ENCODE results near the gene GLIPR1.
"Not testable (repeated sequence)": the region's sequence is repeated elsewhere in the genome, so short reads cannot be mapped to it uniquely, and the experiment has no call there.

The GLIPR1 gene

DNA sequence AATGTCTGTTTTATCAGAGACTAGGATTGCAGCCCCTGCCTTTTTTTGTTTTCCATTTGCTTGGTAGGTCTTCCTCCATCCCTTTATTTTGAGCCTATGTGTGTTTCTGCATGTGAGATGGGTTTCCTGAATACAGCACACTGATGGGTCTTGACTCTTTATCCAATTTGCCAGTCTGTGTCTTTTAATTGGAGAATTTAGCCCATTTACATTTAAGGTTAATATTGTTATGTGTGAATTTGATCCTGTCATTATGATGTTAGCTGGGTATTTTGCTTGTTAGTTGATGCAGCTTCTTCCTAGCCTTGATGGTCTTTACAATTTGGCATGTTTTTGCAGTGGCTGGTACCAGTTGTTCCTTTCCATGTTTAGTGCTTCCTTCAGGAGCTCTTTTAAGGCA is 40.7 kb downstream of the GLIPR1 start:
- DNase-seq (ENCODE audit: low read depth in 2 of 2): not testable (repeated sequence)

DNA sequence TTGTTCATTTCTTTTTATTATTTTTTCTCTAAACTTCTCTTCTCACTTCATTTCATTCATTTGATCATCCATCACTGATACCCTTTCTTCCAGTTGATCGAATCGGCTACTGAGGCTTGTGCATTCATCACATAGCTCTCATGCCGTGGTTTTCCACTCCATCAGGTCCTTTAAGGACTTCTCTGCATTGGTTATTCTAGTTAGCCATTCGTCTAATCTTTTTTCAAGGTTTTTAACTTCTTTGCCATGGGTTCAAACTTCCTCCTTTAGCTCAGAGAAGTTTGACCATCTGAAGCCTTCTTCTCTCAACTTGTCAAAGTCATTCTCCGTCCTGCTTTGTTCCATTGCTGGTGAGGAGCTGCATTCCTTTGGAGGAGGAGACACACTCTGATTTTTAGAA is 41.6 kb downstream of the GLIPR1 start:
- DNase-seq (ENCODE audit: low read depth in 2 of 2): not testable (repeated sequence)

DNA sequence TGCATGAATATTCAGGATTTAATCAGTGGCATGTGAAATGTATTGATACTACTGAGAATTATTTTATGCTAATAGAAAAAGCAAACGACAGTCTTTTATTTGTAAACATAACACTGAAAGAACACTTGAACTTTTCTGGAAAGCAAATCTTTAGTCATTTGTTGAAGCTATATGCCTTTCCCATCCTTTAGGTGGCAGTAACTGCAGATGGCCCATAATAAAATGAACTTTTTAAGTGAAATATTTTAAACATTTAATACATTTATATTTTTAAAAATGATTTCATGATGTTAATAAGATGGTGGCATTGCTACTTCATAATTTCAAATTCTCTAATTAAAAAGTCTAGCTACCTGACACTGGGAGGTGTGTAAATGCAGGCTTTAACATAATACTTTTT is 44.7 kb downstream of the GLIPR1 start:
- DNase-seq (ENCODE audit: low read depth in 2 of 2): no peak

DNA sequence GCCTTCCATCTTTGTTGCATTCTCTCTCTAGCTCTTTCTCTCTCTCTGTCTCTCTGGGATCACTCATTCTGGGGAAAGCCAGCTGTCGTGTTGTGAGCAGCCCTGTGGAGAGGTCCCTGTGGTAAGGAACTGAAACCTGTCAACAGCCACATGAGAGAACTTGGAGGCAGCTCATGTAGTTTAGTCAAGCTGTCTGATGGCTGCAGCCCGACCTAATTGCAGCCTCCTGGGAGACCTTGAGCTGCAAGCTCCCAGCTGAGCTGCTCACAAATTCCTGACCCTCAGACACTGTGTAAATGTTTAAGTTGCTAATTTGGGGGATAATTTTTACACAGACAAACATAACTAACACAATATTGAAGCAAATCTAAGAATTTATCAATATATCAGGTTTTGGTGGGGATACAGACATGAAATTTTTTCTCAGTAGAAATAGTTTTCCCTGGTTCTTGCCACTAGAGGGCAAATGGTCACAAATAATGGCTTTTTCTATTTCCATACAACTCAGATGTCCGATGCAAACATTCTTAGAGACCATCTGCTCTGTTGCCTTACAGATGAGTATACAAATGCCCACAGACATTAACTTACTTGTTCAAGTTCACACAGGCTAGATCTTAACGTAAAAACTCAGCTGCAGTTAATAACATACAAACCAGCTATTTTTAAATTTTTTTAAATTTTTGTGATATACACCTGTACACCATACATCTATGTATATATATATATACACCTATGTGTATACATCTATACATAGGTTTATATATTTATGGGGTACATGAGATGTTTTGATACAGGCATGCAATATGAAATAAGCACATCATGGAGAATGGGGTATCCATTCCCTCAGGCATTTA is 46.3 kb downstream of the GLIPR1 start:
- no peak for DNase-seq (ENCODE audit: low read depth in 2 of 2)

DNA sequence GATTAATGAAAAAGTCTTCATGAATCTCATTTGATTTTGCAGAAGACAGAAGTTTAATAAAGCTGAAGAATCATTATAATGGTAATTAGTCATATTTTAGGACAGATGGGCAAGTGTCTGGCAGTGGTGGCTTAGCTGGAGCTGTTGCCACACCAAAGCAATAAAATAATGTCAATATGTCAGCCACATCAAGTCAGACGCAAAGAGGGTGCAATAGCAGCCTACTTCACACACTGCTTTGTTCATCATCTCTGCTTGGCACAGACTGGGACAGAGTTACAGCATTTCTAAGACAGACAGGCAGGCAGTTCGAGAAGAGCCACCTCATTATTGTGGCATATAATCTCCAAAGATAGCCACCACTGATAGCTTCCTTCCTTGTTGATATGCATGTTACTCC is 47.7 kb downstream of the GLIPR1 start:
- no peak for DNase-seq (ENCODE audit: low read depth in 2 of 2)

DNA sequence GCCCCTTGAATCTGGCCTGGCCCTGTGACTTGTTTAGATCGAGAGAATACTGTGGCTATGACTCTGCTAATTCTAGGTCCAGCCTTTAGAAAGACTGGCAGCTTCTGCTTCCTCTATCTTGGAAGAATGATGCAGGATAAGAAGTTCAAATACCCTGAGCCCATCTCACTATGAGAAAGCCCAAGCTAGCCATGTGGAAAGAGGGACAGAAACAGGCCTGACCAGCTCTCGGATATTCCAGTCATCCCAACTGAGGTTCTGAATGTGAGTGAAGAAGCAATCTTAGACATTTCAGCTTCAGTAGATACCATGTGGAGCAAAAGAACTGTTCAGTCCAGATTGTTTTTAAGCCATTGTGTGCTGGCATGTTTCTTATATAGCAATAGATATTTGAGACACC is 48.1 kb downstream of the GLIPR1 start:
- no peak for DNase-seq (ENCODE audit: low read depth in 2 of 2)

DNA sequence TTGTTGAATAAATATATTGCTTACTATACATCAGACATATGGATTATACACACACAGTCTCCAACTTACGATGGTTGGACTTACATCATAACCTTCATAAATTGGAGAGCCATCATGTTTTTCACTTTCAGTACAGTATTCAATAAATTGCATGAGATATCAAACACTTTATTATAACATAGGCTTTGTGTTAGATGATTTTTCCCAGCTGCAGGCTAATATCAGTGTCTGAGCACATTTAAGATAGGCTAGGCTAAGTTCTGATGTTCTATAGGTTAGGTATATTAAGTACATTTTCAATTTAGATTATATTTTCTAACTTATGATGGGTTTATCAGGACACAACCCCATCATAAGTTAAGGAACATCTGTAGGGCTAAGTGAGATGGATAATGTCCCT is 48.8 kb downstream of the GLIPR1 start:
- DNase-seq (ENCODE audit: low read depth in 2 of 2): no peak

DNA sequence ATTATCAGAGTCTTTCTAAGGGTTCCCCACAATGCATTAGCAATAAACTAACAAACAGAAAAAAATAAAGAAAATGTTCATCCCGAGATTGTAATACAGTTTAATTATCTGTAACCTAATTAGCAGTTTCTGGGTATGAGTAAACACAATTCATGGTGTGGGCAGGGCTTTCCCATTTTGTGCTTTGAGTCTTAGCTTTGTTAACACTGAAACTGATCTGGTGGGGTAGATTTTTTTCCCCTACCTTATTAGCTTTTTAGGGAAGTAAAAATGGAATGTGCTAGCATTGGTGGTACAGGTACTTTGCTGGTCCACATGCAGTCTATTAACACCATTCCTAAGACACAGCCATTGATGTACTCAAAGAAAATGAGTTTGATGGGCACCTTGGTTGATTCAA is 49.3 kb downstream of the GLIPR1 start:
- DNase-seq (ENCODE audit: low read depth in 2 of 2): no peak

DNA sequence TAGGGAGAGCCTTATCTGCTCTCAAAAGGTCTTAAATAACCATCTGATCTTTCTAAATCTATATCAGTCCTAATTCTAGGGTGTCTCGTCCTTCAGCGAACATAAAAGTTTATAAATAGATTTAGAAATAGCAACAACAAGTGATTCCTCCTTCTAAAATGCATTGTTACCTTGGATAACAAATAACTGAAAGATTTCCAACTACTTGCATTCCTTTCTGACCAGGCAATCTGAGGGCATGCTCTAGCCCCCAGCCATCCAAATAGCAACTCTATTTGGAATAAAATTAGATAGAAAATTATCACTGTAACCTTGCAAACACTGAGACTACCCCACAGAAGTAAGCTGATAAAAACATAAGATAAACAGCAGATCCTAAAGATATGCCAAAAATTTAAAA is 52.7 kb downstream of the GLIPR1 start:
- DNase-seq (ENCODE audit: low read depth in 2 of 2): no peak

DNA sequence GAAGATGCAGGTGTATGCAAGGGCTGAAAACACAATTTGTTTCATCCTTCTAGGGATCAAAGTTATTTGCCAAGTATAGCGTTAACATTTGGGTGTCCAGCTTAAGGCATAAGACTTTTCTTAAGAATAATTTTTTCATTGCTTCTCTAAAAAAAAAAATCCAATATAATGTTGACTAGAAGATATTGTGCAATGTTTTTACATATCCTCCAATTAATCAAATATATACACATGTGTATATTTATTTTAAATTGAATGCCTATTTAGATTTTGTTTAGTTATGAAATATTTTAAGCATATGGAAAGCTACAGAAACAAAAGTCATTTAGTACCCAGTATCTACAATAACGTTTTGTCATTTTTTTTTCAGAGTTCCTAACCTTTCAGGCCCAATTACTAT is 59.3 kb downstream of the GLIPR1 start:
- DNase-seq (ENCODE audit: low read depth in 2 of 2): no peak

DNA sequence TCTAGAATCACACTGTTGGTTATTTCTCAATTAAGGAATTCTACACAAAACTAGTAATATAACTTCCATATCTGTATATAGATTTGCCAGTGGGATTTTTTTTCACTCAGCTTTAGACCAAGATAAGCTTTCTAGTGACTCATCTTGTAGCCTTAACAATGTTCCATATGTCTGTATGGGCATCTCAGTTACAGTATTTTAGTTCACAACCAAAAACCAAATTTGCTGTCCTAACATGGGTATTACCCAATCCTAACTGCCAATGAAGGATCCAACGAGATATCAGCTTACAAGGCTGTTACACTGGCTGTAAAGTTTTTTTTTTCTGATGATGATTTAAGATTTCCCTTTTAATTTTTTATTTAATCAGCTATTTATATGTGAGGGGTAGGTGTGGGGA is 62.4 kb downstream of the GLIPR1 start:
- no peak for DNase-seq (ENCODE audit: low read depth in 2 of 2)

DNA sequence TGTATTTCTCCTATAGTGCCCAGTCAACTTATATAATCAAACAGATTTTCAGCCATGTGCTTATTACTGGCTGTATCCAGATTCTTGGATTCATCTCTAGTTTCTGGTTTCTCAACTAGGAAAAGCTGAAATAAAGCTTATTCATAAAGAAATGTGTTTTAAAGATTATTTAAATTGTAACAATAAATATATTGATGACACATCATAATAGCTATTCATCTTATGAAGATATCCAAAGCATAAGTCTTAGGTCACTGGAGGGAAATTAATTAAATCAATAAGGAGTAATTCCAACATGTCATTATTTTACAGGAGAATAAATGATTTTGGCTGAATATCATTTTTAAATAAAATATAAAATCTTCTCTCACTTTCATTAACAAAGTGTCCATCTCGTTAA is 63.0 kb downstream of the GLIPR1 start:
- DNase-seq (ENCODE audit: low read depth in 2 of 2): no peak

DNA sequence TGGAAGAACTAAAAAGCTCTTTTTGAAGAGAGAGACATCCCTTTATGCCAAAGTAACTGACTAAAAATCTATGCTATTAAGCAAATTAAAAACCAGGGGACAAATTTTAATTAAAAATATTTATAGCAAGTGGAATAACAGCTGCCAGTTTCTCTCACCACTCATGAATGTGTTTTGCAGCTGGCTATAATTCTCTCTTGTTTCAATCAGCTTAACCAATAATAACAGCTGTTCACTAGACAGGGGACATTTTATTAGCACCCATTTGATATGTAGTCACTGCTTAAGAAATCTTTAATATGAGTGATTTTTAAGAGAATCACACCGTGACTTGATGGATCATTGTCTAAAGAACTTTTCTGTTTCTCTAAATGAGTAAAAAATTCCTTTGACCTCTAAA is 65.1 kb downstream of the GLIPR1 start:
- DNase-seq (ENCODE audit: low read depth in 2 of 2): no peak

DNA sequence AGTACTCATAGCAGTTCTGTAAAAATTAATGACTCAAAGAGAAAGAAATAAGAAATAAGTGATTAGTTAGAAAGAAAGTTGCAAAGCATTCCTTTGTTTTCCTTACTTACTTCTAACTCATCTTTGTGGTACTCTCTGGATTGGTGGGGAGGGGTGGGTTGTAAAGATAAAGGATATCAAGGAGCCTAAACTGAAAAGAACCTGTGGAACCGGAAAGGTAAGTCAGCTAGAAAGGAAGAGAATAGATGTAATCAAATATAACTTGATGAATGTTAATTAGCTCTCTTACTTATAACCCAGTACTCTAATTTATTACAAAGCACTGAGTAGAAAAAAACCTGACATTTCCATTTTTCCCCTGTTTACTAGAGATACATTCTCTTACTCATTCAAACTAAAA is 68.3 kb downstream of the GLIPR1 start:
- no peak for DNase-seq (ENCODE audit: low read depth in 2 of 2)

DNA sequence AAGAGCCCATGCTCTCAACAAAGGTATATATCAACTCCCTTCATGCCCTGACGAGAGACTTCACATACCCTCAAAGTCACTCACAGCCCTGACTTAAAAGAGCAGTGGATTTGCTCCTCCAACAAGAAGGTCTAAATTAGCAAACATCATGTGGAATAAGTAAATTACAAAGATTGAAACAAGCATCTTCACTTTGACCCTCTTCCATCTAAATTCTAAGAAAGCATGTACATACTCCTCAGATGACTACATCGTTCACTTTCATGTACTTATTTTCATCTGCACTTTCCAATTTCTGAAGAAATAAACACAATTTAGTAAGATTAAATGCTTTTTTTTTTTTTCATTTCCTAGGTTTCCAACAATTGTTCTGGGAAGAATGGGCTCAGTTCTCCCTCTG is 69.4 kb downstream of the GLIPR1 start:
- no peak for DNase-seq (ENCODE audit: low read depth in 2 of 2)

DNA sequence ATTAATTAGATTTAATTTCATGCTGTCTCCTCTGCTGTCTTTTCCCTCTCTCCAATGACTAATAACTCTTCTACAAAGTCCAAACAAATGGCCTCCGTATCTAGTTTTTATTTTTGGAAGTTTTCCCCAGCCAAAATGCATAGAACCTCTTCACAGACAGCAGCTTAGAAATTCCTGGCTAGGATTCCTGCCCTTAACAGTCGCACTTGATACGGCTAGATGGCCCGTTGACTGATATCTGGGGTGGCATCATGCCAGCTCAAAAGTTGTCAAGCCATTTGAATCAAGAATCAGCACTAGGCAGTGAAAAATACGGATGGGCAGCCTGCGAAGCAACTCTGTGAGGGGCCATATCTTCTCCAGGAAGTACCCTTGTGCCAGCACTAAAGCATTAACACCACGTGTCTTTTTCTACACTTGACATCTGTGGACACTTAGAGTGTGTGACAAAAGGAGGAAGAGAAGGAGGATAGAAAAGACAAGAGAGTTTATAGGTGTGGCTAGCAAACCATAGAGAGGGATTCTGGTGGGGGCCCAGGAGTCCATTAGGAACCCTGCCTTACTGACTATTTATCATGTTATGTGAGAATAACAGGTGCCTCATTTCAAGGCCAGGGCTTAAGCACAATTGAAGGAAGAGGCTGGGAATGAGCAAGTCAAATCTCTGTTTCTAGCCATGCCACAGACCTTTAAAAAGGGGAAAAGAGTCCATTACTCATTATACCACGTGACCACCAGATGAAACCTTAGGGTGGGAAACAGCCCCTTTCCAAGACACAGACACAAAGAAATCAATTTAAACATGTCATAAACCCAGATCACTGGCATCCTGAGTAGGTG is 70.1 kb downstream of the GLIPR1 start:
- no peak for DNase-seq (ENCODE audit: low read depth in 2 of 2)

DNA sequence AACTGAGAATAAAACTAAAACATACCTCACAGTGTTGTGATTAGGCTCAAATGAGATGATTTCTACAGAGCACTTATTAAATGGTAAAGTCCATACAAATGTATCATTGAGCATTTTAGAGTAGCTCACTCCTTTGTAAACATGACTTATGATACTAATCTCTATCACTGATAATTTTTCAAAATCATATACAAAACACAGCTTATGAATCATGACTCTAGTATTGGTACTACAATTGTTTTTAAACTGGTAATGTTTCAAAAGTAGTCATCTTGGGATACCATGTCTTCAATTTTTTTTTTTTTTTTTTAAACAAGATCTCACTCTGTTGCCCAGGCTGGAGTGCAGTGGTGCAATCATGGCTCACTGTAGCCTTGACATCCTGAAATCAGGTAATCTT is 70.9 kb downstream of the GLIPR1 start:
- DNase-seq (ENCODE audit: low read depth in 2 of 2): no peak

DNA sequence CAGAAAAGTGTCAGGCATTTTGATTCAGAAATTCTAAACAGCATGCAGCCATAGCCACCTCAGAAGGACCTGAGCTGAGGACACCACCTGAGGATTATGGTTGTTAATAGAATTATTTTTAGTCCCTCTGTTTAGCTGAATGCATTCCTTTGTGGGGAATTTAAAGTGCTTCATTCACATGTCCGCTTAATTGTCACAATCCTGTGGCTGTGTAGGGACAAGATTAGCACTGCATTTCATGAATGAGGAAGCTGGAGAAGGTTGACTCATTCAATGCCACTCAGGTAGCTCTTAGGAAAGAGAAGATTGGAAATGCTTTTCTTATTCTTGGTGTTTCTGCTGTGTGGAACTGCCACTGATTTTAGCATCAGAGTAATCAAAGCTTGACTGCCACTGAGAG is 72.8 kb downstream of the GLIPR1 start:
- DNase-seq (ENCODE audit: low read depth in 2 of 2): no peak

All from stimulated activated CD4-positive, alpha-beta T cell treated with anti-CD3 and anti-CD28 coated beads, Interleukin-12 subunit alpha, Interleukin-12 subunit beta, amount 100 ng/mL, for 24 hours (primary cell).